HG02840 (cell line): ENCODE data around the gene ADCYAP1.

Experiments
- ATAC-seq: cut with Tn5 transposase; IDR thresholded peaks from one replicate; pipeline ENCODE4 v1.9.1; 2021; ENCODE audit warnings: mild to moderate bottlenecking, moderate library complexity, moderate number of reproducible peaks; ENCODE audit not compliant: unreplicated experiment, low FRiP score

The ADCYAP1 gene

GRCh38 chr18:957829-958228, 53.2 kb downstream of the ADCYAP1 start:
- no peak for ATAC-seq

GRCh38 chr18:959854-960253, 55.2 kb downstream of the ADCYAP1 start:
- ATAC-seq = no peak
